ENCODE results near the gene LRFN3. TPM values are rescaled to one million over a fixed set of nuclear protein-coding genes. Genes with fewer than 3 reads are reported as not detected.

Gene LRFN3
- polyA plus RNA-seq, 2 donors = 4.9 to 5.0 TPM

GRCh38 chr19:35936738-35937268, 629 bp downstream of the LRFN3 start:
- WGBS, 2 donors = 16 to 17% methylated on average over 11 of the region's 11 CpGs
- Histone ChIP-seq H3K4me3 (ENCODE audit: low read depth in 1 of 2, low read length in 2 of 2) (peak overlapping the region; percentile 53 to 90), H3K9me3 (ENCODE audit: control insufficient read depth in 2 of 2, insufficient read depth in 1 of 2, low read depth in 1 of 2, low read length in 1 of 2) (no peaks in the 10 kb centered on the region), H3K4me1 (ENCODE audit: control insufficient read depth in 2 of 2, insufficient read depth in 2 of 2, low read length in 1 of 2) (peaks cover 9 to 24% of the 10 kb centered on the region in 2 donors), H3K36me3 (ENCODE audit: control insufficient read depth in 2 of 2, insufficient read depth in 2 of 2, low read length in 1 of 2) (peaks cover 0 to 17% of the 10 kb centered on the region in 2 donors), H3K27ac (ENCODE audit: low read depth in 2 of 2, low read length in 1 of 2) (peak overlapping the region; percentile 70 to 73), H3K27me3 (ENCODE audit: control insufficient read depth in 1 of 2, insufficient read depth in 2 of 2, low read length in 2 of 2) (no peaks in the 10 kb centered on the region)

GRCh38 chr19:35937345-35938281, 1.4 kb downstream of the LRFN3 start:
- peaks cover 9 to 24% of the 10 kb centered on the region in 2 donors for H3K4me1 ChIP-seq (ENCODE audit: control insufficient read depth in 2 of 2, insufficient read depth in 2 of 2, low read length in 1 of 2)
- no peaks in the 10 kb centered on the region for H3K9me3 ChIP-seq (ENCODE audit: control insufficient read depth in 2 of 2, insufficient read depth in 1 of 2, low read depth in 1 of 2, low read length in 1 of 2)
- H3K4me3 ChIP-seq (ENCODE audit: low read depth in 1 of 2, low read length in 2 of 2) = peak overlapping the region; percentile 53 to 90
- H3K36me3 ChIP-seq (ENCODE audit: control insufficient read depth in 2 of 2, insufficient read depth in 2 of 2, low read length in 1 of 2) = peaks cover 0 to 17% of the 10 kb centered on the region in 2 donors
- 49% methylated on average over 14 of the region's 14 CpGs for WGBS, 2 donors
- no peaks in the 10 kb centered on the region for H3K27me3 ChIP-seq (ENCODE audit: control insufficient read depth in 1 of 2, insufficient read depth in 2 of 2, low read length in 2 of 2)
- peak overlapping the region in 1 of 2 donors; percentile 28 for H3K27ac ChIP-seq (ENCODE audit: low read depth in 2 of 2, low read length in 1 of 2)

- 81 to 82% methylated on average over 13 of the region's 13 CpGs for WGBS, 2 donors
- Histone ChIP-seq H3K27me3 (ENCODE audit: control insufficient read depth in 1 of 2, insufficient read depth in 2 of 2, low read length in 2 of 2) (no peaks in the 10 kb centered on the region), H3K27ac (ENCODE audit: low read depth in 2 of 2, low read length in 1 of 2) (peak overlapping the region in 1 of 2 donors; percentile 28), H3K9me3 (ENCODE audit: control insufficient read depth in 2 of 2, insufficient read depth in 1 of 2, low read depth in 1 of 2, low read length in 1 of 2) (no peaks in the 10 kb centered on the region), H3K4me1 (ENCODE audit: control insufficient read depth in 2 of 2, insufficient read depth in 2 of 2, low read length in 1 of 2) (peaks cover 9 to 24% of the 10 kb centered on the region in 2 donors), H3K36me3 (ENCODE audit: control insufficient read depth in 2 of 2, insufficient read depth in 2 of 2, low read length in 1 of 2) (peaks cover 0 to 17% of the 10 kb centered on the region in 2 donors), H3K4me3 (ENCODE audit: low read depth in 1 of 2, low read length in 2 of 2) (peak overlapping the region in 1 of 2 donors; percentile 14)
These were observed 2.4 kb downstream of the LRFN3 start for GRCh38 chr19:35938282-35939224.

GRCh38 chr19:35939307-35940077, 3.3 kb downstream of the LRFN3 start:
- 92 to 93% methylated on average over 55 of the region's 55 CpGs for WGBS, 2 donors
- peaks cover 9 to 24% of the 10 kb centered on the region in 2 donors for H3K4me1 ChIP-seq (ENCODE audit: control insufficient read depth in 2 of 2, insufficient read depth in 2 of 2, low read length in 1 of 2)
- no peaks in the 10 kb centered on the region for H3K9me3 ChIP-seq (ENCODE audit: control insufficient read depth in 2 of 2, insufficient read depth in 1 of 2, low read depth in 1 of 2, low read length in 1 of 2)
- no peaks in the 10 kb centered on the region for H3K27me3 ChIP-seq (ENCODE audit: control insufficient read depth in 1 of 2, insufficient read depth in 2 of 2, low read length in 2 of 2)
- H3K4me3 ChIP-seq (ENCODE audit: low read depth in 1 of 2, low read length in 2 of 2) = no peak overlapping the region
- H3K36me3 ChIP-seq (ENCODE audit: control insufficient read depth in 2 of 2, insufficient read depth in 2 of 2, low read length in 1 of 2) = peaks cover 1 to 21% of the 10 kb centered on the region in 2 donors
- H3K27ac ChIP-seq (ENCODE audit: low read depth in 2 of 2, low read length in 1 of 2) = no peak overlapping the region

- peaks cover 7 to 25% of the 10 kb centered on the region in 2 donors for H3K36me3 ChIP-seq (ENCODE audit: control insufficient read depth in 2 of 2, insufficient read depth in 2 of 2, low read length in 1 of 2)
- H3K27me3 ChIP-seq (ENCODE audit: control insufficient read depth in 1 of 2, insufficient read depth in 2 of 2, low read length in 2 of 2) = no peaks in the 10 kb centered on the region
- H3K4me1 ChIP-seq (ENCODE audit: control insufficient read depth in 2 of 2, insufficient read depth in 2 of 2, low read length in 1 of 2) = peaks cover 9 to 24% of the 10 kb centered on the region in 2 donors
- WGBS, 2 donors = 87 to 90% methylated on average over 47 to 51 of the region's 51 CpGs
- H3K9me3 ChIP-seq (ENCODE audit: control insufficient read depth in 2 of 2, insufficient read depth in 1 of 2, low read depth in 1 of 2, low read length in 1 of 2) = no peaks in the 10 kb centered on the region
- H3K27ac ChIP-seq (ENCODE audit: low read depth in 2 of 2, low read length in 1 of 2) = no peak overlapping the region
- H3K4me3 ChIP-seq (ENCODE audit: low read depth in 1 of 2, low read length in 2 of 2) = no peak overlapping the region
These were observed 4.1 kb downstream of the LRFN3 start for GRCh38 chr19:35940078-35940775.

- Histone ChIP-seq H3K36me3 (ENCODE audit: control insufficient read depth in 2 of 2, insufficient read depth in 2 of 2, low read length in 1 of 2) (peaks cover 7 to 25% of the 10 kb centered on the region in 2 donors), H3K4me1 (ENCODE audit: control insufficient read depth in 2 of 2, insufficient read depth in 2 of 2, low read length in 1 of 2) (peaks cover 9 to 19% of the 10 kb centered on the region in 2 donors), H3K27ac (ENCODE audit: low read depth in 2 of 2, low read length in 1 of 2) (no peak overlapping the region), H3K4me3 (ENCODE audit: low read depth in 1 of 2, low read length in 2 of 2) (no peak overlapping the region), H3K9me3 (ENCODE audit: control insufficient read depth in 2 of 2, insufficient read depth in 1 of 2, low read depth in 1 of 2, low read length in 1 of 2) (no peaks in the 10 kb centered on the region), H3K27me3 (ENCODE audit: control insufficient read depth in 1 of 2, insufficient read depth in 2 of 2, low read length in 2 of 2) (no peaks in the 10 kb centered on the region)
- WGBS, 2 donors = 62 to 71% methylated on average over 4 of the region's 4 CpGs
These were observed 4.7 kb downstream of the LRFN3 start for GRCh38 chr19:35940839-35941238.

GRCh38 chr19:35942235-35942634, 6.1 kb downstream of the LRFN3 start:
- Histone ChIP-seq H3K4me3 (ENCODE audit: low read depth in 1 of 2, low read length in 2 of 2) (no peak overlapping the region), H3K36me3 (ENCODE audit: control insufficient read depth in 2 of 2, insufficient read depth in 2 of 2, low read length in 1 of 2) (peaks cover 7 to 25% of the 10 kb centered on the region in 2 donors), H3K4me1 (ENCODE audit: control insufficient read depth in 2 of 2, insufficient read depth in 2 of 2, low read length in 1 of 2) (peaks cover 9 to 17% of the 10 kb centered on the region in 2 donors), H3K27me3 (ENCODE audit: control insufficient read depth in 1 of 2, insufficient read depth in 2 of 2, low read length in 2 of 2) (no peaks in the 10 kb centered on the region), H3K27ac (ENCODE audit: low read depth in 2 of 2, low read length in 1 of 2) (no peak overlapping the region), H3K9me3 (ENCODE audit: control insufficient read depth in 2 of 2, insufficient read depth in 1 of 2, low read depth in 1 of 2, low read length in 1 of 2) (no peaks in the 10 kb centered on the region)
- 93 to 94% methylated on average over 3 of the region's 3 CpGs for WGBS, 2 donors
